GM21515 (cell line): ENCODE data around the gene ZNF561.
"Not testable (repeated sequence)": the region's sequence is repeated elsewhere in the genome, so short reads cannot be mapped to it uniquely, and the experiment has no call there.

ENCODE experiments used
- ATAC-seq: cut with Tn5 transposase; IDR thresholded peaks from one replicate; pipeline ENCODE4 v1.9.1; 2021; ENCODE audit not compliant: unreplicated experiment

The ZNF561 gene

DNA sequence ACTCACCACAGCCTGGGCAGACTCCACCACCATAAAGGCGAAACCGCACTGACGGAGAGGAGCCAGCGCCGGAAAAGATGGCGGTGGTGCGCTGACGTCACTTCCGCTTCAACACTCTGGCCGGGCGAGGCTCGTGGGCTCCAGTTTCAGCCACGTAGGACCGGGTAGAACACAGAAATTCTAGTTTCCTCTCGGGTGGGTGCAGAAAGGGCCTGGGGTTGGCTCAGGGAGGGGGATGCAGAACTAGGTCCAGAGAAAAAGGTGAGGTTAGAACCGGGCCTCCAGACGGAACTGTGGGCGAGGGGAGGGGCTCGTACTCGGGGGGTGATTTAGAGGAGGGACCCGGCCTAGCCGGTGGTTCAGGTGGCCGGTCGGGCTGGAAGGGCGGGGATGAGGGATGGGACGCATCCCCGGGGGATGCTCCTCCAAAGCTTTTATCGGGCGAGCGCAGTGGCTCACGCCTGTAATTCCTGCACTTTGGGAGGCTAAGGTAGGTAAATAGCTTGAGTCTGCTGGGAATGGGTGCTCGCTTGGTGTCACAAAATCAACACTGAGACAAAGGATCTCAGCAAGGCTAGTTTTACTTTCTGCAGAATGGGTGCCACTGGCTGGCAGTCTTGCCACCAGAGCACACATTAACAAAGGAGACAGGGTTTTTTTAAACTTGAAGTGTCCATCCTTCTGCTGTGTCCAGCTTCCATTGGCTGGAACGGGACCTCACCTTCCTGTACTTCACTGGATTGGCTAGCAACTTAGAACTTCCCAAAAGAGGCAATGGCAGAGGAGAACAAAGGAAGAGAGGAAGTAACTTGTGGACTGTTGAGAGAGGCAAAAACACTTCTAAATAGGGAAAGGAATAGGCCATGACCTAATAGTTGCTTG, at the start of gene ZNF561:
Gene ZNF561 (minus strand): TSS at position 77 of the 882 bp plus-strand sequence. CDS start 1,776 bp downstream, outside the sequence.
- peak; percentile 74 for ATAC-seq

DNA sequence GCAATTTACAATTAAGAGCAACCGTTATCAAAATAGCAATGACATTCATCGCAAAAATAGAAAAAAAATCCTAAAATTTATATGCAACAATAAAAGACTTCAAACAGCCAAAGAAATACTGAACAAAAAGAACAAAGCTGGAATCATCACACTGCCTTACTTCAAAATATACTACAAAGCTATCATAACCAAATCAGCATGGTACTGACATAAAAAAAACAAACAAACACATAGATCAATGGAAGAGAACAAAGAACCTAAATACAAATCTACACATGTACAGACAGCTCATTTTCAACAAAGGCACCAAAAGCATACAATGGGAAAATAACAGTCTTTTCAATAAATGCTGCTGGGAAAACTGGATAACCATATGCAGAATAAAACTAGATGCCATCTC, 47.5 kb upstream of the ZNF561 start:
- no peak for ATAC-seq

DNA sequence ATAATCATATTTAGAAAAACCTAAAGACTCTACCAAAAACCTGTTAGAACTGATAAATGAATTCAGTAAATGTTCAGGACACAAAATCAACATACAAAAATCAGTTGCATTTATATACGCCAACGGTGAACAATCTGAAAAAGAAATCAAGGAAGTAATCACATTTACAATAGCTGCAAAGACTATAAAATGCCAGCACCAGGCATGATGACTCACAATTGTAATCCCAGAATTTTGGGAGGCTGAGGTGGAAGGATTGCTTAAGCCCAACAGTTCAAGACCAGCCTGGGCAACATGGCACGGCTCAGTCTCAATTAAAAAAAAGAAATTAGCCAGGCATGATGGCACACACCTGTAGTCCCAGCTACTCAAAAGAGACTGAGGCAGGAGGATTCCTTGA, 46.9 kb upstream of the ZNF561 start:
- ATAC-seq, result no peak

DNA sequence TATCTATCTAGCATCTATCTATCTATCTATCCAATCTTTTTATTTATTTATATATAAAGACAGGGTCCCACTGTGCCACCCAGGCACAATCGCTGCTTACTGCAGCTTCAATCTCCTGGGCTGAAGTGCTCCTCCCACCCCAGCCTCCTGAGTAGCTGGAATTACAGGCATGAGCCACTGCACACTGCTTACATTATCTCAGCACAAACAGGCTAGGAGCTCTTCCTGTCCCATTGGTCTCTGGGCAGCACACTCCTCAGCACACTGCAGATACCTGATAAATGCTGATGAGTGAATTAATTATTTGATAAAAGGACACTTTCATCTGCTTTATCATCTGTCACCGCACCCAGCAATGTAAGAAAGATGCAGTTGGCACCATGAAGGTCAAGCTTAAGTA, 37.7 kb upstream of the ZNF561 start:
- no peak for ATAC-seq

DNA sequence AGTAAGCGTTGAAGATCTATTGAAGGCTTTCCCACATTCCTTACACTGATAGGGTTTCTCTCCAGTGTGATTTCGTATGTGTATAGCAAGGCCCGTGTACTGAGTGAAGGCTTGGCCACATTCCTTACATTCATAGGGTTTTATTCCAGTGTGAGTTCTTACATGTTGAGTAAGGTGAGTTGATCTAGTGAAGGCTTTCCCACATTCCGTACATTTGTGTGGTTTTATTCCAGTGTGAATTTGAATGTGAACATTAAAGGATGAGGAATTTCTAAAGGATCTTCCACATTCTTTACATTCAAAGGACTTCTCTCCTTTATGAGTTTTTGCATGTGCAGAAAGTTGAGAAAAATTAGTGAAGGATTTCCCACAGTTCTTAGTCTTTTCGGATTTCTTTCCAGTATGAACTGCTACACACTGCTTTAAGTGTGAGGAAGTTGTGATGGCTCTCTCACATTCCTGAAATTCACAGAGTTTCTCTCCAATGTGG, 32.1 kb upstream of the ZNF561 start:
- ATAC-seq, result not testable (repeated sequence)

DNA sequence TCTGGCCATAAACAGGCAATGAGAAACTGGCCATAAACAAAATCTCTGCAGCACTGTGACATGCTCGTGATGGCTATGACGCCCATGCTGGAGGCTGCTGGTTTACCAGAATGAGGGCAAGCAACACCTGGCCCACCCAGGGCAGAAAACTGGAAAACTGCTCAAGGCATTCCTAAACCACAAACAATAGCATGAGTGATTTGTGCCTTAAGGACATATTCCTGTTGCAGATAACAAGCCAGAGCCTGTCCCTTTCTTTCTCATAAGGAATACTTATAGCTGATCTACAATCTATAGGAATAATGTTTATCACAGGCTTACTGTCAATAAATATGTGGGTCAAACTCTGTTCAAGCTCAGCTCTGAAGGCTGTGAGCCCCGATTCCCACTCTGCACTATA, 30.4 kb upstream of the ZNF561 start:
- not testable (repeated sequence) for ATAC-seq

DNA sequence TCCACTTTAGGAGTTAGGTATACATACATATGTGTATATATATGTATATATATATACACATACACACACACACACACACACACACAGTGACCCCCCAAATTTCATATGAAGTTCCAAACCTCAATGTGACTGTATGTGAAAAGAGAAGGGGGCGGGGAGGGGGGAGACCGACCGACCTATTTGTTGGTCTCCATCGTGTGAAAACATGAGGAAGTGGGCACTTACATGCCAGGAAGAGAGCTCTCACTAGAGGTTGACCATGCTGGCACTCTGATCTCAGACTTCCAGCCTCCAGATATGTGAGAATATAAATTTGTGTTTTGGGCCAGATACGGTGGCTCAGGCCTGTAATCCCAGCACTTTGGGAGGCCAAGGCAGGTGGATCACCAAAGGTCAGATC, 29.3 kb upstream of the ZNF561 start:
- ATAC-seq, result no peak

DNA sequence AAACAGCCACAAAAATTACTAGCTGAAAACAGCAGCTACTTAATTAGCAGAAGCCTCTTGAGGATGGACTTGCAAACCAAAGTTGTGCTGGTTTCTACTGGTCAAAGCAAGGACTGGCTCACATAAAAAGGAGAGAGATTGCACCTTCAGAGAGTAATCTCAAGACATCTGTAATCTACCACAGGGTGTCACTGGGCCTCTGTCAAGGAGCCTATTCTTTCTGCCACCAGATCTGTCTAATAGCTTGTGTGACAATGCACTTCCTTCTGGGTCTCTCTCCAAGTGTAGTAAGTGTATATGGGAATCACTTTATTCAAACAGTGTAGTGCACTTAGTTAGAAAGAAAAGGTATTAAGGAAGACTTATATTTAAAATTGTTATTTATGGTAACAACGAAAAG, 24.4 kb upstream of the ZNF561 start:
- no peak for ATAC-seq

DNA sequence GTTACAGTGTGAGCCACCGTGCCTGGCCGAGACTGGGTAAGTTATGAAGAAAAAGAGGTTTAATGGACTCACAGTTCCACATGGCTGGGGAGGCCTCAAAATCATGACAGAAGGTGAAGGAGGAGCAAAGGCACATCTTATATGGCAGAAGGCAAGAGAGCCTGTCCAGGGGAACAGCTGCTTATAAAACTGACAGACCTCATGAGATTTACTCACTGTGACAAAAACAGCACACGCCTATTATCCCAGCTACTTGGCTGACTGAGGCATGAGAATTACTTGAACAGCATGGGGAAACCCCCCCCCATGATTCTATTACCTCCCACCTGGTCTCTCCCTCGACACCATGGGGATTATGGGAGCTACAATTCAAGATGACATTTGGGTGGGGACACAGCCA, 23.4 kb upstream of the ZNF561 start:
- no peak for ATAC-seq

DNA sequence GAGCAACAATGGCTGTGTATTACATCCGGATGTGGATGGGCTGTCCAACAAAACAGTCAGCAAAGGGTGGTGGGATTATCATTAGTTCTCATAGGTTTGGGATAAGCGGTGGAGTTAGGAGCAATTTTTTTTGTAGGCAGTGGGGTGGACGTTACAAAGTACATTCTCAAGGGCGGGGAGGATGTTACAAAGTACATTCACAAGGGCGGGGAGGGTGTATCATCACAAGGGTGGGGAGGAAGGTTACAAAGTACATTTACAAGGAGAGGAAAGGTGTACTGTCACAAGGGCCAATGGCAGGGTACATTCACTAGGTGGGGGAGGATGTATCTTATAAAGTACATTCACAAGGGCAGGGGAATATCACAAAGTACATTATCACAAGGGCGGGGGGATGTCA, 20.8 kb upstream of the ZNF561 start:
- ATAC-seq, result no peak

DNA sequence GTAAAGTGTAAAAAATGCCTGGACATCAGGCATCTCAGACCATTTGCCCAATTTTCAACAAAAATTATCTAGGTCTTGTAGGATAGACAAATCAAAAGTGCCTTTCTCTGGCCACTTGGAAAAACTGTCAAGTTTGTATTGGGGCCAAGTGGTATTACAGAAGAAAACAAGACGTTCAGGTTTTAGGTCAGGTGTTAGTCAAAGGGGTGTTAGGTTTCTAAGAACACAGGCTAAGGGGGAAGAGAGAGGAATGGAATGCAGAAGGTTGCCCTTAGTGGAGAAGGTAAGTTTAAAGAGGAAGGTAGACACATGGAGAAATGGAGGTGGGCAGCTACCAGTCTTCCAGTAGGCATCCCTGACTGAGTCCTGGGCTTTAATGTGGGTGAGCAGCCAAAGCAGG, 19.9 kb upstream of the ZNF561 start:
- no peak for ATAC-seq

DNA sequence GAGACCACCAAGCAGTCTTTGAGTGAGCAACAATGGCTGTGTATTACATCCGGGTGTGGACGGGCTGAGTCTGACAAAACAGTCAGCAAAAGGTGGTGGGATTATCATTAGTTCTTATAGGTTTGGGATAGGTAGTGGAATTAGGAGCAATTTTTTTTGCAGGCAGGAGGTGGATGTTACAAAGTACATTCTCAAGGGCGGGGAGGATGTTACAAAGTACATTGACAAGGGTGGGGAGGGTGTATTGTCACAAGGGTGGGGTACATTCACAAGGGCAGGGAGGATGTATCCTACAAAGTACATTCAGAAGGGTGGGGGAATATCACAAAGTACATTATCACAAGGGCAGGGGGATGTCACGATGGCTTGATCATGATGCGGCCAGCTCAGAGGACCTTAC, 15.0 kb upstream of the ZNF561 start:
- ATAC-seq, result no peak

DNA sequence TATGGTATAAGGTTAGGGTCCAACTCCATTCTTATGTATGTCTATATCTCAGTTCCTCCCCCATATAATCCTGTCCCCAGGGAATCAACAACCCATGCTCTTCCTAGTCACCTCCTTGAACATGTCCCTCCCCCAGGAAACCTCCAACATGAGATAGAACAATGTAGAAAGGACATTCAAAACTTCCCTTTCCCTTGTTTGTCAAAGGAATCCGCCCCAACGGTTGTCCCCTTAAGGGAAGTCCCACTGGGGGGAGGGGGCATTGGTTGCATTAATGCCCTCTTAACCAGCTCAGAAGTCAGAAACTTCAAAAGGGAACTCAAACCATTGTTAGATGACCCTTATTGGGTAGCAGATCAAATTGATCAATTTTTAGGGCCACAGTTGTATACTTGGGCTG, 6.8 kb upstream of the ZNF561 start:
- no peak for ATAC-seq

DNA sequence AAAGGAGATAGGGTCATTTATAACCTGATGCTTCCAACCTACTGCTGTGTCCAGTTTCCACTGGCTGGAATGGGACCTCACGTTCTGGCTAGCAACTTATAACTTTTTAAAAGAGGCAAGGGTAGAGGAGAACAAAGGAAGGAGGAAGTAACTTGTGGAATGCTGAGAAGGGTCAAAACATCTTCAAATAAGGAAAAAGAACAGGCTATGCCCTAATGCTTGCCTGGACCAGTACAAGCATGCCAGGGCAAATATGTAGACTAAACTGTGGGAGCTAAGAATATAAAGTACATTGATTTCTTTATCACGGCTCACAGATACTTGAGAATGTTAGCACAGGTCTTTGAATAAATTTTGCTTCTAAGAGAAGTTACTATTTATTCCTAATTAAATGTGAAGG, 1.5 kb upstream of the ZNF561 start:
- no peak for ATAC-seq

DNA sequence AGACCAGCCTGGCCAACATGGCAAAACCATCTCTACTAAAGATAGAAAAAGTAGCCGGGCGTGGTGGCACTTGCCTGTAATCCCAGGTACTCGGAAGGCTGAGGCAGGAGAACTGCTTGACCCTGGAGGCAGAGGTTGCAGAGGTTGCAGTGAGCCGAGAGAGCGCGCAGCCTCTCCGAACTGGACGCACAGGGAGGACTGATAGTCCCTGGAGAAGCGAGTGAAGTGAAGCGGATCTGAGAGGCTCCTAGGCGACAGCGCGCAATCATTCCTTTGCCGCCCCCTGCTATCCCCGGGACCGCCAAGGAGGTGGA, 233 bp downstream of the ZNF561 start:
- ATAC-seq, result no peak

DNA sequence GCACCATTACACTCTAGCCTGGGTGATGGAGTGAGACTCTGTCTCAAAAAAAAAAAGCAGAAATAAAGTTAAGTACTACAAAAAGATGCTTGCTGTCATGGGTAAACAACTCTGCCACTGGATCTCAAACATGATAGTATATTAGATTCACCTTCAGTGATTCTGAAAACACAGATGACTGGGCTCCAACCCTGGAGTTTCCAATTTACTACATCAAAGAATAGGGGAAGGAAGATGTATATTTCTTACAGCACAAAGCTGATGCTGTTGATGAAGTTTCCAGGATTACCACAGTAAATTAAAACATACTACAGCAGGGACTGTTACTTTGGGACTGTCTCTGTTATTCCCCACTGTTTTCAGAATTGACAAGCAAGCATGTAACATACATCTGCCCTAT, 5.2 kb downstream of the ZNF561 start:
- no peak for ATAC-seq

DNA sequence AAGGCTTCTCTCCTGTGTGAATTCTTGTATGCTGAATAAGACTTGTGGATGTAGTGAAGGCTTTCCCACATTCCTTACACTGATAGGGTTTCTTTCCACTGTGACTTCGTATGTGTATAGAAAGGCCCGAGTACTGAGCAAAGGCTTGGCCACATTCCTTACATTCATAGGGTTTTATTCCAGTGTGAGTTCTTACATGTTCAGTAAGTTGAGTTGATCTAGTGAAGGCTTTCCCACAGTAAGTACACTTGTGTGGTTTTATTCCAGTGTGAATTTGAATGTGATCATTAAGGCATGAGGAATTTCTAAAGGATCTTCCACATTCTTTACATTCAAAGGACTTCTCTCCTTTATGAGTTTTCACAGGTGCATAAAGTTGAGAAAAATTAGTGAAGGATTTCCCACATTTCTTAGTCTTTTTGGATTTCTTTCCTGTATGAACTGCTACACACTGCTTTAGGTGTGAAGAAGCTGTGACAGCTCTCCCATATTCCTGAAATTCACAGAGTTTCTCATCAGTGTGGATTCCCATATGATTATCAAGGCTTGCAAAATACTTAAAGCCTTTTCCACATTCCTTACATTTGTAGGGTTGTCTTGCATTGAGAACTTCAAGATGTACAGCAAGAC, 10.4 kb downstream of the ZNF561 start:
- ATAC-seq, result no peak

DNA sequence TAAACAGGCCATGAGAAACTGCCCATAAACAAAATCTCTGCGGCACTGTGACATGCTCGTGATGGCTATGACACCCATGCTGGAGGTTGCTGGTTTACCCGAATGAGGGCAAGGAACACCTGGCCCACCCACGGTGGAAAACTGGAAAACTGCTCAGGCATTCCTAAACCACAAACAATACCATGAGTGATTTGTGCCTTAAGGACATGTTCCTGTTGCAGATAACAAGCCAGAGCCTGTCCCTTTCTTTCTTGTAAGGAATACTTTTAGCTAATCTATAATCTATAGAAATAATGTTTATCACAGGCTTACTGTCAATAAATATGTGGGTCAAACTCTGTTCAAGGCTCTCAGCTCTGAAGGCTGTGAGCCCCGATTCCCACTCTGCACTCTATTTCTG, 12.1 kb downstream of the ZNF561 start:
- no peak for ATAC-seq

DNA sequence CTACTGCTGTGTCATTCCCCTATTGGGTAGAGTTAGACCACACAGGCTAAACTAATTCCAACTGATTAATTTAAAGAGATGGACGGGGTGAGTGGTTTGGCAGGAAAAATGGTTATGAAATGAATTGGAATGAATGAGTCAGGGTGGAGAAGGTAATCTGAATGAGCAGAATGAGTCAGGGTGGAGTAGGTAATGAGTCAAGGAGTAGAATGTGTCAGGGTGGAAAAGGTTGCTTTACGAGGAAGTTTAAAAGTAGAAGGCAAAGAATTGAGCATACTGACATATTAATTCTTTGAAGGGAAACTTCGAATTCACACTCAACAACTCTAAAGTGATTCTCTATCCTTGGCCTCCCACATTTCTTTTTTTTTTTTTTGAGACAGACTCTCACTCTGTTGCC, 24.0 kb downstream of the ZNF561 start:
- no peak for ATAC-seq

DNA sequence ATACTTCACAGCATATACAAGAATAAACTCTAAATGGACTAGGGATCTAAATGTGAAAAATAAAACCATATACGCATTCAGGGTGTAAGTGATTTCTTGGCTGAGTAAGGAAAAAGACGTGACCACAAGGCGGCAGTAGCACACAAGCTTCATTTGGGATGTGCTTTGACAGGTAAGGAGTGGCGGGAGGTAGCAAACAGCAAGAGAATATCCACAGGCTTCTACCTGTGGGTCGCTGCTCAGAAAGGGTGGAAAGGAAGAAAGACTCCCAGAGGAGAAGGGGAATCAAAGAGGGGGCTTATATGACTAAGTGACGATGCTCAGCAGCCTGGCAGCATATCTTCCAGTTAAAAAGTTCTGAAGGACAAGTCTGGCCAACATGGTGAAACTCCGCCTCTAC, 34.3 kb downstream of the ZNF561 start:
- no peak for ATAC-seq

DNA sequence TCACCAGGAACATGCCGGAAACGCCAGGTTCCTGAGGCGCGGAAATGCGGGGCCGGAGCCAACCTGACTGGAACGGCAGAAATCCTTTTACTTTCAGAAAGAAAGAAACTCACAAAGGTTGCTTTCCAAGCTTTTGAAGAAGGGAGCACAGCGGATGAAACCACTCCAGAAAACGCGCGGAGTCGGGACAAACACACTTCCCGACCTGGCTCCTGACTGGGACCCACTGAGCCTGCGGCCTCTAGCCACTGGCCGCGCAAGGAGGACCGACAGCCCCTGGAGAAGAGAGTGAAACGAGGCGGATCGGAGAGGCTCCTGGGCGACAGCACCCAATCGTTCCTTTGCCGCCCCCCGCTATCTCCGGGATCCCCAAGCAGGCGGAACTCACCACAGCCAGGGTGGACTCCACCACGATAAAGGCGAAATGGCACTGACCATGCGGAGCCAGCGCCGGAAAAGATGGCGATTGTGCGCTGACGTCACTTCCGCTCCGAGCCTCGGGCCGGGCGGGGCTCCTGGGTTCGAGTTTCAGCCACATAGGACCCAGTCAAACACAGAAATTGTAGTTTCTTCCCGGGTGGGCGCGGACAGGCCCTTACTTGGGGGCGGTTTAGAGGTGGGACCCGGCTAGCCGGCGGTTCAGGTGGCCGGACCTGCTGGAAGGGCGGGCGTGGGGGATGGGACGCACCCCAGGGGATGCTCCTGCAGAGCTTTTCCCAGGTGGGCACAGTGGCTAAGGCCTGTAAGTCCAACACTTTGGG, 36.8 kb downstream of the ZNF561 start, which contains the start of gene ZNF121:
Gene ZNF121 (minus strand): TSS at position 432 of the 761 bp plus-strand sequence. CDS start 16,407 bp downstream, outside the sequence.
- ATAC-seq, result peak; percentile 69
